IPS DF 6.9 (cell line): ENCODE measurements around the gene FBLN1.

Experiments used
- DNase-seq: peaks from one replicate; pipeline ENCODE4 v3.0.0-alpha.2; 2013; ENCODE audit warnings: low read depth, low spot score
- H3K27ac ChIP-seq: one replicate; pipeline ENCODE4 v1.5.1; 2013; ENCODE audit warnings: low read length, control low read depth
- H3K27me3 ChIP-seq: 2 replicates; pipeline ENCODE4 v1.6.1; 2013; ENCODE audit warnings: mild to moderate bottlenecking, low read length; ENCODE audit not compliant: control insufficient read depth, insufficient read depth
- H3K36me3 ChIP-seq: 2 replicates; pipeline ENCODE4 v1.6.1; 2013; ENCODE audit warnings: low read length; ENCODE audit not compliant: control insufficient read depth, insufficient read depth
- H3K4me1 ChIP-seq: 2 replicates; pipeline ENCODE4 v1.6.1; 2013; ENCODE audit warnings: low read length; ENCODE audit not compliant: control insufficient read depth, insufficient read depth
- H3K4me3 ChIP-seq: 2 replicates; pipeline ENCODE4 v1.5.1; 2013; ENCODE audit warnings: mild to moderate bottlenecking, low read length
- H3K9me3 ChIP-seq: 2 replicates; pipeline ENCODE4 v1.6.1; 2013; ENCODE audit warnings: low read length, inconsistent platforms; ENCODE audit not compliant: control insufficient read depth, insufficient read depth
- WGBS: extraction: QIAGEN DNeasy Blood & Tissue Kit; methylation state at CpG from one replicate; pipeline ENCODE4 v1.1.7; 2013; ENCODE audit warnings: mixed read lengths, missing lambda C conversion rate; ENCODE audit not compliant: insufficient read length, insufficient coverage; 5-methylcytosine and 5-hydroxymethylcytosine counted together

FBLN1 gene

DNA sequence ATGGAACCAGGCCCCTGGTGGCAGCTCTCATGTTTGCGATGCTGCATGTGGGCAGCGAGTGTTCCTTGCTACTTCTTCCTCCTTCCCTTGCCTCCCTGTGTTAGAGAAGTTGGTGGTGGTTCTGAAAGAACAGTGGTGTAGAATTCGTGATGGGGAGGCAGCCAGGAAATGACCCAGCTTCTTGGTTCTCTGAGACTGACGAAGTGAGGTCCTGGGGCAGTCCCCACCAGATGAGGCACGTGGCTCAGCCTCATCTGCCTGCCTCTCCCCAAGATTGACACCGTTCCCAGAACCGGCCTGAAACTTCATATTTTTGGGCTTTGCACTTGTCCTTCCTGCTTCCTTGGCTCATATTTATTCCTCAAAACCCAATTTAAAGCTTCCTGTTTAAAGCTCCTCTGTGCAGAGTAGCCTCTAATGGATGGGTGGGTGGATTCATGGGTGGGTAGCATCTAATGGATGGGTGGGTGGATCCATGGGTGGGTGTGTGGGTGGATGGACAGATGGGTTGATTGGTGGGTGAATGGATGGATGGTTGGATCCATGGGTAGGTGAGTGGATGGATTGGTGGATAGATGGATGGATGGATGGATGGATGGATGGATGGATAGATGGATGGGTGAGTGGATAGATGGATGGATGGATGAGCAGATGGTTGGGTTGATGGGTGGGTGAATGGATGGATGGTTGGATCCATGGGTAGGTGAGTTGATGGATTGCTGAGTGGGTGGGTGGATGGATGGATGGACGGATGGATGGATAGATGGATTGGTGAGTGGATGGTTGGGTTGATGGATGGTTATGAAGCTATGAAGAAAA is 91.6 kb downstream of the FBLN1 start:
- DNase-seq: no peak
- H3K27ac ChIP-seq: no peak overlapping the region
- WGBS: 100% methylated on average over 1 of the region's 8 CpGs
- no peaks in the 10 kb centered on the region for H3K36me3 ChIP-seq
- H3K4me3 ChIP-seq: no peak overlapping the region
- no peaks in the 10 kb centered on the region for H3K27me3 ChIP-seq
- no peaks in the 10 kb centered on the region for H3K9me3 ChIP-seq
- no peaks in the 10 kb centered on the region for H3K4me1 ChIP-seq

DNA sequence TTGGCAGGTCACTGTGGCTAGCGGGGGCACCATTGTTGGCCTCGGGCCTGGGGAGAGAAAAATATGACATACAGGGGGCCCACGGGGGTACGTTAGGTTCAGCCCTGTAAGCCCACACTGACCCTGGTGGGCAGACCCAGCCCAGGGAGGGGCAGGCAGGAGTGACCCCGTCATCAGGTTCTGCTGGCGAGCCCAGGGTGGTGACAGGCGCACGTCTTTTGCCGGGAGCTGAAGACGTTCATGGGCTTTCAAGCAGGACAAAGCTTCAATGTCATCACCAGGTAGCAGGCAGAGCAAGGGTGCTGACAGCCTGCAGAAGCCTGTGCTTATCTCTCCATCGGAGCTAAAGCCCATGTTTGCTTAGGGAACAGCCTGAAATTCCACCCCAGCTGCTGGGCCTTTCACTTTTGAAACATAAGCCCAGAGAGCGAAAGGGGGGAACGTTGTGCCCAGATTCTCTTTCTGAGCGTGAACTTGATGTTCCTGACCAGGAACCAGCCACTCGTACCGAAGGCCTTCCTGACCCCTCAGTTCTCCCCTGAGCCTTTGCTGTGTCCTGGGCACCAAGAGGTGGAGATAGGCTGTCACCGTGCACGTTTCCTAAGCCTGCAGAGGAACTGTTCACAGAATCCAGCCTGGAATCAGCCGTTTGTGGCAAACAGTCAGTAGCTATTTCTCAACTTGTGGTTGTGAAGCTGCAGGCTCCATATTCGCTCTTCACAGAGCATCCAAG is 94.9 kb downstream of the FBLN1 start:
- Histone ChIP-seq H3K27me3 (no peaks in the 10 kb centered on the region), H3K9me3 (no peaks in the 10 kb centered on the region), H3K4me3 (no peak overlapping the region), H3K4me1 (peaks cover 3% of the 10 kb centered on the region; the same call in 1 of the 2 replicates), H3K27ac (no peak overlapping the region), H3K36me3 (no peaks in the 10 kb centered on the region)
- DNase-seq: no peak
- no CpG with 5 or more reads among the region's 20 CpGs for WGBS

DNA sequence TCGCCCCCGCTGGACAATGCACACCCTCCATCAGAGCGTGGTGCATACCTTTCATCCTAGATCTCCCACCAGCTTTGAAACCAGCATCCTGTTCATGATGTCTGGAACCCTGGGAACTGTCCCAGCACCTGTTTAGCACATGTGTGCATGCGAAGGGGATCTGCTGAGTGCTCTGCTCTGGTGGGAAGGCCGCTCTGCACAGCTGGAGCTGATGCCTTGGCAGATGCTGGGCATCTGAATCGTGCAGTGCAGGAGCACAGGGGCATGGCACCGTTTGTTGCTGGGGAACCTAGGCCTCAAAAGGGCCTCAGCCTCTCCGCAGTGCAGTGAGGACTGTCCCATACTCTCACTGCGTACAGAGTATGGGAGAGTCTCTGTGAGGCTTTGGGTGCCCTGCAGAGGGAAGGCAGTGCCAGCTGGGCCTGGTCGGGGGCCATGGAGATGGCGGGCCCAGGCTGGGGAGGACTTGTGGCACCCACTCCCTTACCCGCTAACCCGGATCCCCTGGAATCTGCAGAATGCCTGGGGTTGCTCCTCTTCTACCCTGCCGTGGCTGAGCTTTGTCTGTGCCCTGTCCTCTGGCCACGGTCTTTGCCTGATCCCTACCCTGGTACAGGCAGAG is 96.0 kb downstream of the FBLN1 start:
- peaks cover 3% of the 10 kb centered on the region; the same call in 1 of the 2 replicates for H3K4me1 ChIP-seq
- H3K27ac ChIP-seq: no peak overlapping the region
- no CpG with 5 or more reads among the region's 15 CpGs for WGBS
- H3K9me3 ChIP-seq: no peaks in the 10 kb centered on the region
- no peak overlapping the region for H3K4me3 ChIP-seq
- DNase-seq: no peak
- no peaks in the 10 kb centered on the region for H3K36me3 ChIP-seq
- no peaks in the 10 kb centered on the region for H3K27me3 ChIP-seq

DNA sequence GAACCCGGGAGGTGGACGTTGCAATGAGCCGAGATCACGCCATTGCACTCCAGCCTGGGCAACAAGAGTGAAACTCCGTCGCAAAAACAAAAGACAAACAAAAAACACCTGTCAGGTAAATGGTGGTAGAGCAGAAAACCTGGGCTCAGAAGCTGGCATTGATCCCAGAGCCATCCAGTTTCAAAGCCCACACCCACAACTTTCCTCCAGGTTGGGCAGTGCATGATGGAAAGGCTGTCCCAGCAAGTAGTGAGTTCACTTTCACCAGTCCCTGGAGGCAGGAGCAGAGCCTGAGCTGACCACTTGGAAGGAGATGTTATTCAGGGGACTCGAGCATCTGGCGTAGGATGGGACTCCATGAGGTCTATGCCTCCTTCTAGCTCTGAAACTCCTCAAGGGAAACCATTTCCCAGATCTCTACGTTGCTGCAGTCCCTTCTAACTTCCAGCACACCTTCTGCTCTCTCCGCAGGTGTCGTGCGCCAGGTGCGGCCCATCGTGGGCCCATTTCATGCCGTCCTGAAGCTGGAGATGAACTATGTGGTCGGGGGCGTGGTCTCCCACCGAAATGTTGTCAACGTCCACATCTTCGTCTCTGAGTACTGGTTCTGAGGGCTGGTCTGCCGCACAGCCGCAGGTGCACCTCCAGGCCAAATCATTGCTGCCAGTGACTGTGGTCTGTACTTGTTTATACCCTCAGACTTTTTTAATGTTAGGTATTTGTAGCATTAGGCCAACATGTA is 97.3 kb downstream of the FBLN1 start:
- Histone ChIP-seq H3K36me3 (no peaks in the 10 kb centered on the region), H3K27me3 (no peaks in the 10 kb centered on the region), H3K4me3 (no peak overlapping the region), H3K27ac (no peak overlapping the region), H3K9me3 (no peaks in the 10 kb centered on the region), H3K4me1 (peaks cover 3% of the 10 kb centered on the region; the same call in 1 of the 2 replicates)
- no peak for DNase-seq
- no CpG with 5 or more reads among the region's 22 CpGs for WGBS

DNA sequence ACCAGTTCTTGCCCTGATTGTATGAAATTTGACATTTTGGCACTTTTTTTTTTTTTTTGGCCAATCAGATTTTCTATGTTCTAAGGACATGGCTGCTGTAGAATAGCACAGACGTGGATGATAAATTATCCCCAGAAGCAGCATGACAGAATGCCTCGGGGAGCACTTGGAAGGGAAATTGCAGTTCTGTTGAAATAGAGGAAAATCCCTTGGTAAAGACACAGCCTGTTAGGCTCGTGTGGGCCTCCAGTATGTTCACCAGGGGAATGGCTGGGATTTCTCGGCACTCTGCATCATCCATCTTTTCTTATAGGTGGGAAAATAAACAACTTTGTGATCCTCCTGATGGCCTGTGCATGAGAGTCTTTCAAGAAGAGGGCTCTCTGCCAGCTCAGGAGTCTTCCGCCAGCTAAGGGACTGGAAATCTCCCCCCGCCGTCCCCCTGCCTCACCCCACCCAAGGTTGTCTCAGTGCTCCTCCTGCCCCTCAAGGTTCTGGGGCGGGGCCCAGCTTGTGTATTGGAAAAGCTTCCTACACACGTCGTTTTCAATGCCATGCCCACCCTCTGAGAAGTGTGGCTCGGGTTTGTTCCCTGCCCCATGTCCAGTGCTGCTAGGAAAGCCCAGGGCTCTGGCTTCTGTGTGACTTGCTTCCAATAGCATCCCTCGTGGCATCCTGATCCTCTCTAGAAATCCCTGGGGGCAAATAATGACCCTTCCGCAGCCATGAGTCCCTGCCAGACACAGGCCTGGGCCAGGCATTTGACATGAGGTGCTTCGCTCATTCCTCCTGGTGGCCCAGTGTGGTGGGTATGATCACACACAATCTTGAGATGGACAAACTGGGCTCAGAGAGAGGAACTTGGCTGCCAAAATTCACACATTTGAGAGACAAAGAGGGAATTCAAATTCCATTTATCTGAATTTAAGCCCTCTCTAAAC is 98.4 kb downstream of the FBLN1 start:
- H3K27ac ChIP-seq: no peak overlapping the region
- no peaks in the 10 kb centered on the region for H3K9me3 ChIP-seq
- peaks cover 3% of the 10 kb centered on the region; the same call in 1 of the 2 replicates for H3K4me1 ChIP-seq
- WGBS: no CpG with 5 or more reads among the region's 14 CpGs
- H3K4me3 ChIP-seq: no peak overlapping the region
- DNase-seq: no peak
- no peaks in the 10 kb centered on the region for H3K36me3 ChIP-seq
- H3K27me3 ChIP-seq: no peaks in the 10 kb centered on the region

DNA sequence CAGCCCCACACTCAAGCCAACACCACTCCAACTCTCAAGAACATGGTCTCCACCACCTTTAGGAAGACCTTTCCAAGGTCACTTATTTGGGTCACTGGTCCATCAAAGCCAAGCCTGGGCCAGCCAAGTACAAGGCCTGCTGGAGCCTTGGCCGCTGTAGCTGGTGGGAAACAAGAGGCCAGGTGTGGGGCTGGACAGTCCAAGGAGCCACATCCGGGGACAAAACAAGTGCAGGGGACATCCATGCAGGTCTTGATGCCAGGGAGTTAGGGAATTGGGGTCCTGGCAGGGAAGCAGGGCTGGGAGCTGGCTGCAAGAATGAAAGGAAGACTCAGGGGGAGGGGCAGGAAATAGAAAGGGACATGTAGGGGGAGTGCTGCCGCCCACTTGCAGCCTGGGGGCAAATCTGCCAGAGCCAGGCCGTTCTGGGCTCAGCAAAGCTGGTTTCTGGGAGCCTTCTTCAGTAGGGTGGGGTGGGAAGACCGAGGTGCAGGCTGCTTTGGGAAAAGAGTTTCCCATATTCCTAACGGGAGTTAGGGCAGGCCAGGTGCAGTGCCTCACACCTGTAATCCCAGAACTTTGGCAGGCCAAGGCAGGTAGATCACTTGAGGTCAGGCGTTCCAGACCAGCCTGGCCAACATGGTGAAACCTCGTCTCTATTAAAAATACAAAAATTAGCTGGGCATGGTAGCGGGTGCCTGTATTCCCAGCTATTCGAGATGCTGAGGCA is 99.5 kb downstream of the FBLN1 start:
- Histone ChIP-seq H3K27ac (no peak overlapping the region), H3K27me3 (no peaks in the 10 kb centered on the region), H3K36me3 (no peaks in the 10 kb centered on the region), H3K4me3 (no peak overlapping the region), H3K9me3 (no peaks in the 10 kb centered on the region), H3K4me1 (peaks cover 3% of the 10 kb centered on the region; the same call in 1 of the 2 replicates)
- WGBS: no CpG with 5 or more reads among the region's 10 CpGs
- no peak for DNase-seq

DNA sequence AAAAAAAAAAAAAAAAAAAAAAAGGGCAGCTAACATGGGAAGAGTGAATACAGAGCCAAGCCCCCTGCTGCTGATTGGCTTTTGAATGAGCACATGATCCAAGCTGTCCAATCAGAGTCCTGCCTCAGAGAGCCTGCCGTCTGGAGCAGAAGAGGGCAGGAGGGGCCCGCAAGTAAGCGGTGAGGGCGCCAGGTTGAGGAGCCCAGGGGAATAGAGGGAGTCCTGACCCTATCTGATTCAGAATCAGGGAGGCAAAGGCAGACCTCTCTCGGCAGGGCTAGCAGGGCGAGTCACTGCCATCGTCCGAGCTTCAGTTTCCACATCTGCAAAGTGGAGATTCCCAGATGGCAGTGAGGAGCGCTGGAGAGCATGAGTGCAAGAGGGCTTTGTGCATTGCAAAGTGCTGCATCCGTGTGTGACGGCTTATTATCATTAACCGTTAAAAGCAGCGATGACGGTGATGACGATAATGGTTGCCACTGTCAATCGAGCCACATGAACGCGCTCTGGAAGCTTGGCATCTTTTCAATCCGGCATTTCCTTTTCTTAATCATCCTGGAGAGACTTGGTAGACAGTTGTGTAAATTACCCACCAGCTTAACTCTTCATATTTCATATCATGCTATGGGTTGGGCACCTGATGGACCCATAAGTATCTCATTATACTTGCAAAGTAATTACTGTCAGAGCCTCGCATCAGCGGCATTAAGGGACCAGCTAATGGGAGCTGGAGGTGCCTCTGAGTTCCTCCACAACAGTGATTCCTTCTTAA is 100.3 kb downstream of the FBLN1 start:
- Histone ChIP-seq H3K4me3 (no peak overlapping the region), H3K9me3 (no peaks in the 10 kb centered on the region), H3K4me1 (peaks cover 3% of the 10 kb centered on the region; the same call in 1 of the 2 replicates), H3K27me3 (no peaks in the 10 kb centered on the region), H3K36me3 (no peaks in the 10 kb centered on the region), H3K27ac (no peak overlapping the region)
- no CpG with 5 or more reads among the region's 21 CpGs for WGBS
- DNase-seq: peak; percentile 75

DNA sequence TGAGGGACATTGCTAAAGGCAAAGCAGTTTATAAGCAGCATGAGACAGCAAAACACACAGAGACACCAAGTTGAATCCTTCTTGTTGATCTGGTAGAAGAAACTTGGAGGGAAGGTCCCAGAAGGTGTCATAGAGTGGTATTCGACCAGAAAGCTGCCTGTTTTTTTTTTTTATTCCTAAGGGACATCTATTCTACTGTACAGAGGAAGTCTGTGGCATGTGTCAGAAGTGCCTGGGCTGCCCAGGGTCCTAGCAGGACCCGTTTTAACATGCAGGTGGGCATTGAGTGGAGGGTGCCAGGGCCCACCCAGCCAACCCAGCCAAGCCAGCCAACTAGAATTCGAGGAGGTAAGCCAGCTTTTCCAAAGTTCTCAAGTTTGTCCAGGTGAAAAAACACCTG is 100.9 kb downstream of the FBLN1 start:
- Histone ChIP-seq H3K4me1 (peaks cover 3% of the 10 kb centered on the region; the same call in 1 of the 2 replicates), H3K4me3 (no peak overlapping the region), H3K27ac (no peak overlapping the region), H3K9me3 (no peaks in the 10 kb centered on the region), H3K36me3 (no peaks in the 10 kb centered on the region), H3K27me3 (no peaks in the 10 kb centered on the region)
- WGBS: no CpG with 5 or more reads among the region's 3 CpGs
- no peak for DNase-seq
